ENCODE results near the gene ARID4B. TPM values are rescaled to one million over a fixed set of nuclear protein-coding genes. Genes with fewer than 3 reads are reported as not detected.

ARID4B gene
- total RNA-seq, 4 donors from 2014 or later, result 15.2 to 99.7 (median 30.8) TPM

GRCh38 chr1:235351898-235352297 is 23.9 kb upstream of the ARID4B start:
- no peaks in the 10 kb centered on the region for H3K9me3 ChIP-seq
- no peak overlapping the region for H3K27ac ChIP-seq
- intact Hi-C loops (cut with DNase I), result no loop called here
- TF ChIP-seq POLR2A (IDR thresholded peaks at IDR 0.05) (no peak), CTCF (IDR thresholded peaks at IDR 0.05) (no peak)
- H3K4me3 ChIP-seq, result no peak overlapping the region
- no peaks in the 10 kb centered on the region for H3K27me3 ChIP-seq
- DNase-seq, result no peak
- no peaks in the 10 kb centered on the region for H3K4me1 ChIP-seq
- 74 to 76% methylated on average over 3 of the region's 3 CpGs for WGBS, 2 donors
- H3K36me3 ChIP-seq, result peaks cover 0 to under 1% (median 0%) of the 10 kb centered on the region in 3 donors

- no peak overlapping the region for H3K27ac ChIP-seq
- no peak for DNase-seq
- no peak overlapping the region for H3K4me3 ChIP-seq
- H3K36me3 ChIP-seq, result peaks cover 0 to 5% (median 0%) of the 10 kb centered on the region in 3 donors
- intact Hi-C loops (cut with DNase I), result no loop called here
- H3K9me3 ChIP-seq, result no peaks in the 10 kb centered on the region
- no peaks in the 10 kb centered on the region for H3K27me3 ChIP-seq
- 77 to 90% methylated on average over 3 of the region's 3 CpGs for WGBS, 2 donors
- H3K4me1 ChIP-seq, result no peaks in the 10 kb centered on the region
- TF ChIP-seq CTCF (IDR thresholded peaks at IDR 0.05) (no peak), POLR2A (IDR thresholded peaks at IDR 0.05) (no peak)
Observed at GRCh38 chr1:235351441-235351840, 23.5 kb upstream of the ARID4B start.

GRCh38 chr1:235343726-235344125 is 15.7 kb upstream of the ARID4B start:
- 91 to 94% methylated on average over 5 of the region's 5 CpGs for WGBS, 2 donors
- peaks cover 0 to 64% (median 4%) of the 10 kb centered on the region in 3 donors for H3K36me3 ChIP-seq
- H3K4me1 ChIP-seq, result no peaks in the 10 kb centered on the region
- no peaks in the 10 kb centered on the region for H3K27me3 ChIP-seq
- TF ChIP-seq CTCF (IDR thresholded peaks at IDR 0.05), result no peak
- no peak for TF ChIP-seq POLR2A (IDR thresholded peaks at IDR 0.05)
- no peaks in the 10 kb centered on the region for H3K9me3 ChIP-seq
- no peak overlapping the region for H3K4me3 ChIP-seq
- DNase-seq, result no peak
- no peak overlapping the region for H3K27ac ChIP-seq
- intact Hi-C loops (cut with DNase I), result no loop called here

GRCh38 chr1:235342471-235342870 is 14.5 kb upstream of the ARID4B start:
- 93 to 94% methylated on average over 3 of the region's 3 CpGs for WGBS, 2 donors
- TF ChIP-seq POLR2A (IDR thresholded peaks at IDR 0.05), result no peak
- no peak for TF ChIP-seq CTCF (IDR thresholded peaks at IDR 0.05)
- Histone ChIP-seq H3K9me3 (no peaks in the 10 kb centered on the region), H3K27me3 (no peaks in the 10 kb centered on the region), H3K27ac (no peak overlapping the region), H3K36me3 (peaks cover 0 to 77% (median 4%) of the 10 kb centered on the region in 3 donors), H3K4me3 (no peak overlapping the region), H3K4me1 (no peaks in the 10 kb centered on the region)
- intact Hi-C loops (cut with DNase I), result no loop called here
- DNase-seq, result no peak

GRCh38 chr1:235342039-235342438 is 14.1 kb upstream of the ARID4B start:
- 60 to 67% methylated on average over 6 of the region's 6 CpGs for WGBS, 2 donors
- TF ChIP-seq CTCF (IDR thresholded peaks at IDR 0.05), result no peak
- TF ChIP-seq POLR2A (IDR thresholded peaks at IDR 0.05), result no peak
- H3K4me3 ChIP-seq, result no peak overlapping the region
- no peaks in the 10 kb centered on the region for H3K9me3 ChIP-seq
- H3K4me1 ChIP-seq, result peaks cover 0 to 2% (median 0%) of the 10 kb centered on the region in 3 donors
- DNase-seq, result no peak
- H3K27me3 ChIP-seq, result no peaks in the 10 kb centered on the region
- H3K36me3 ChIP-seq, result peaks cover 0 to 81% (median 4%) of the 10 kb centered on the region in 3 donors
- no peak overlapping the region for H3K27ac ChIP-seq
- intact Hi-C loops (cut with DNase I), result no loop called here
